Measurements from ENCODE around the gene VMAC.
"Not testable (repeated sequence)": the region's sequence is repeated elsewhere in the genome, so short reads cannot be mapped to it uniquely, and the experiment has no call there.

The VMAC gene, protein sequence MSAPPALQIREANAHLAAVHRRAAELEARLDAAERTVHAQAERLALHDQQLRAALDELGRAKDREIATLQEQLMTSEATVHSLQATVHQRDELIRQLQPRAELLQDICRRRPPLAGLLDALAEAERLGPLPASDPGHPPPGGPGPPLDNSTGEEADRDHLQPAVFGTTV

DNA sequence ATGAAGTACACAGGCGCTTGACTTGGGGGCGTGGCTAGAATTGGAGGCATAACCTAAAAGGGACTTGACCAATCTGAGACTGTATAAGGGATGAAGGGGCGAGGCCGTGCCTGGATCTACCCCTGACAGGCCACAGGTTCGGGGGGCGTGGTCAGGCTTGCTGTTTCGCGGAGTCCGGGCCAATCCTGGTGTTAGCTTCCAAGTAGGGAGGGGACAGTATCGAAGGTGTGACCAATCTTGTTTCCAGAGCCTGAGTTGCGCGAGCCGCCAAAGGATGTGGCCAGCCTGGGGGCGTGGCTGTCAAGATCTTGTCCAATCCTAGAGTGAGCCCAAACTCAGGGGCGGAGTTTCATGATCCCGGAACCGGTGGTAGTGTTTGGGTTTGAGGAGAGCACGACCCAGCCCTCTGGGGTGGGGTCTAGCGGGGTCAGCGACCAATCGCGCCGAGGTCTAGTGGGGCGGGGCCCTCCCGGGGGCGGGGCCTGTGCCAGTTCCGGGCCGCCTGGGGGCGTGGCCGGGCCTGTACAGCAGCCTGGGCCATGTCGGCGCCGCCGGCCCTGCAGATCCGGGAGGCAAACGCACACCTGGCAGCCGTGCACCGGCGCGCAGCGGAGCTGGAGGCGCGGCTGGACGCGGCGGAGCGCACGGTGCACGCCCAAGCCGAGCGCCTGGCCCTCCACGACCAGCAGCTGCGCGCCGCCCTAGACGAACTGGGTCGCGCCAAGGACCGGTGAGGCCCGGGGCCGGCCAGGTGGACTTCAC lies at the start of gene VMAC:
Gene VMAC (plus strand): TSS at position 521 of the 762 bp plus-strand sequence. CDS start 19 bp downstream, at position 540.
- DNase-seq (ENCODE audit: low spot score): peak; percentile 100

DNA sequence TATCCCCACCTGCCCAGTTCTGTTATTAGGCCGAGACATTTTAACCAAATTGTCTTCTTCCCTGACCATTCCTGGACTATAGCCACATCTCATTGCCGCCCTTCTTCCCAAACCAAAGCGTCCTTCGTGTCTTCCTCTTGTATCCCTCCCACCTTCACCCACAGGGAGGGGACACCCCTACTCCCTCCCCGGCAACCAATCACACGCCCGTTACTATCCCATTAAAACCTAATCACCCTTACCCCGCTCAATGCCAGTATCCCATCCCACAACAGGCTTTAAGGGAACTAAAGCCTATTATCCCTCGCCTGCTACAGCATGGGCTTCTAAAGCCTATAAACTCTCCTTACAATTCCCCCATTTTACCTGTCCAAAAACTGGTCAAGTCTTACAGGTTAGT lies 49.5 kb upstream of the VMAC start:
- not testable (repeated sequence) for DNase-seq (ENCODE audit: low spot score)

DNA sequence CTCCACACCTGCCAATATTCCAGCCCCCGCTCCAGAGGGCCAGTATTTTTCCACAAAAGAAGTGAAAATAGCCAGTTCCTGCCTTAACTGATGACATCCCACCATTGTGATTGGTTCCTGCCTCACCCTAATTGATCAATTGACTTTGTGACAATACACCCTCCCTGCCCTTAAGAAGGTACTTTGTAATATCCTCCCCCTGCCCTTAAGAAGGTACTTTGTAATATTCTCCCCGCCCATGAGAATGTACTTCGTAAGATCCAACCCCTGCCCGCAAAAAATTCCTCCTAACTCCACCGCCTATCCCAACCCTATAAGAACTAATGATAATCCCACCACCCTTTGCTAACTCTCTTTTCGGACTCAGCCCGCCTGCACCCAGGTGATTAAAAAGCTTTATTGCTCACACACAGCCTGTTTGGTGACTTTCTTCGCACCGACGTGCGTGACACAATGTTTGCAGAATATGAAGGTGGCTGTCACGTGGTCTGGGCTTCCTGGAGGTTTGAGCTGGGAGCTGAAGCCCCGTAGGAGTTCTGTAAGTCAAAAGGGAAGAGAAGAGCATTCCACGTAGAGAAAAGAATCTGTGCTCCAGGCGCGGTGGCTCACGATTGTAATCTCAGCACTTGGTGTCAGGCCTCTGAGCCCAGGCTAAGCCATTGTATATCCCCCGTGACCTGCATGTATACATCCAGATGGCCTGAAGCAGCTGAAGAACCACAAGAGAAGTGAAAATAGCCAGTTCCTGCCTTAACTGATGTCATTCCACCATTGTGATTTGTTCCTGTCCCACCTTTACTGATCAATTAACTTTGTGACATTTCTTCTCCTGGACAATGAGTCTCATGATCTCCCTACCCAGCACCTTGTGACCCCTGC lies 47.2 kb upstream of the VMAC start:
- DNase-seq (ENCODE audit: low spot score): no peak

DNA sequence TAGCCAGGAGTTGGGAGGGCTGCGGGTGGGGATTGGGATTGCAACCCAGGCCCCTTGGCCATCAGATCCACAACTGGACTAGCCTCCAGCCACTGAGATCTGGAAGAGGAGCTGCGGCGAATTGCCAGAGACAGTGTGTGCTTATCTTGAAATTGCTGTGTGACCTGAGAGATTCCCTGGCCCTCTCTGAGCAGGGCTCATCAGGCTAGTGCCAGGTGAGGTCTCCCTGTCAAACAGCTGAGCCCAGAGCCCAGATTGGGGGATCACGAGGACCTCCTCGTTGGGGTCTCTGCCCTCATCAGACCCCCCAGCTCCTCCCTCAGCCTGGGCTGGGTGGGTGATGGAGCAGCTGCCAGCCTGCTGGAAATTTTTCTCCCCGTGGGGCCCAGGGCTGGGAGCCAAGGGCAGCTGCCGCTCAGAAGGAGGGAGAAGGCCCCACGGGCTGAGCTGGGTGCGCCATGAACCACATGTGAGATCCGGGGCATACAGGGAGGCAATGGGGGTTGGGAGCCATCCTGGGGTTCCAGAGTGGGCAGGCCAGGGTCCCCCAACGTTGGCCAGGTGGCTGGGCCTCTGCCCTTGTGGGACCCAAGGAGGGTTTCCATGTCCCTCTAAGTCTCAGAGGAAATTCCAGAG lies 41.5 kb upstream of the VMAC start:
- no peak for DNase-seq (ENCODE audit: low spot score)

- no peak for DNase-seq (ENCODE audit: low spot score)
Measured at GRCh38 chr19:5864013-5864720, 40.5 kb upstream of the VMAC start.

- DNase-seq (ENCODE audit: low spot score): no peak
Measured at GRCh38 chr19:5864725-5865486, 39.8 kb upstream of the VMAC start.

DNA sequence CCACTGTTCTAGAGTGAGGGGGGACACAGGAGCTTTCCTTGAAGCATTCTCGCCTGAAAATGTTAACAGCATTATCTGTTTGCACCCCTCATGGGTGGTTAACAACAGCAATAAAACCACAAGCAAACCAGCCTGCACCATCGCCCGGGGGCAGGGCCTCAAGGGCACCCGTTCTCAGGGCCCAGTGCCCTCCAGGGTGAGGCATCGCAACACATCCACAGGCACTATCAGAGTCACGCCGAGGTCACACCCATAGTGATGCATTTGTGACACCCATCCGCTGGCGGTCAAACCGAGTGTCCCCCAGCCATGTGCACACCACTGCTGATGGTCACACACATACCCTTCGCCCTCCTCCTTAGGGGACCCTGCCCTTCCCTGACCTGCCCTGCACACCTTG lies 38.9 kb upstream of the VMAC start:
- DNase-seq (ENCODE audit: low spot score): no peak

- DNase-seq (ENCODE audit: low spot score): no peak
Measured at GRCh38 chr19:5867201-5868136, 37.2 kb upstream of the VMAC start.

DNA sequence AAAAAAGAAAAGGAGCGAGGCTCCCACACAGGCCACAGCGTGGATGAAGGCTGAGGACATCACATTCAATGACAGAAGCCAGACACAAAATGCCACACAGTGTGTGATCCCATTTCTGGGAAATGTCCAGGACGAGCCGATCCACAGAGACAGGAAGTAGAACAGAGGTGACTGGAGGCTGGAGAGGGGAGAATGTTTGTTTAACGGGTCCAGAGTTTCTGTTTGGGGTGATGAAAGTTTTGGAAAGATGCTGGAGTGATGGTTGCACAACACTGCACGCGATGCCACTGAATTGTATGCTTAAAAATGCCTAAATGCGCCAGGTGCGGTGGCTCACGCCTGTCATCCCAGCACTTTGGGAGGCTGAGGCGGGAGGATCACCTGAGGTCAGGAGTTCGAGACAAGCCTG lies 33.7 kb upstream of the VMAC start:
- no peak for DNase-seq (ENCODE audit: low spot score)

GRCh38 chr19:5873617-5874199 lies 31.0 kb upstream of the VMAC start:
- no peak for DNase-seq (ENCODE audit: low spot score)

DNA sequence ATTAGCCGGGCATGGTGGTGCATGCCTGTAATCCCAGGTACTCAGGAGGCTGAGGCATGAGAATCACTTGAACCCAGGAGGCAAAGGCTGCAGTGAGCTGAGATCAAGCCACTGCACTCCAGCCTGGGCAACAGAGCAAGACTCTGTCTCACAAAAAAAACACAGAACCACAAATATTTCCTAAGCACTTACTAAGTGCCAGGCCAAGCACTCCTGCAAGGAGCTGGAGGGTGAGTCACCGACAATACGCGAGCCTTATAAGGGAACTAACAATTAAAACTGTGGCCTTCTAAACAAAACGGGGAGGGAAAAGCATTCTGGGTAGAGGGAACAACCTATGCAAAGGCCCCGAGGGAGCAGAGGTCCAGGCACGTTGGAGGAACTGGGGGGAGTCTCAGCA lies 30.2 kb upstream of the VMAC start:
- not testable (repeated sequence) for DNase-seq (ENCODE audit: low spot score)

GRCh38 chr19:5877427-5877826 lies 27.2 kb upstream of the VMAC start:
- DNase-seq (ENCODE audit: low spot score): no peak

GRCh38 chr19:5877882-5878281 lies 26.8 kb upstream of the VMAC start:
- no peak for DNase-seq (ENCODE audit: low spot score)

DNA sequence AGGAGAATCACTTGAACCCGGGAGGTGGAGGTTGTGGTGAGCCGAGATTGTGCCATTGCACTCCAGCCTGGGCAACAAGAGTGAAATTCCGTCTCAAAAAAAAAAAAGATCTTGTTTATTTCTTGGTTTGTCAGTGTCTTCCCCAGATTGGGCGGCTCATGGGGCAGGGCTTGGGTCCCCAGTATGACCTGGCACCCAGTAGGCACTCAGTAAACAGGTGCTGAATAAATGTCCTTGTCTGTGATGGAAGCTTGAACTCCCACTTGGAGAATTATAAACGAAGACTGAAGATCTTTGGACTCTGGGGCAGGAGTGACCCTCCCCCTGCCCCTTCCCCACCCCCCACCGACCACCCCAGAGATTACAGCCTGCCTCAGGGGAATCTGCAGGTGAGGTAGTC lies 24.5 kb upstream of the VMAC start:
- DNase-seq (ENCODE audit: low spot score): no peak

DNA sequence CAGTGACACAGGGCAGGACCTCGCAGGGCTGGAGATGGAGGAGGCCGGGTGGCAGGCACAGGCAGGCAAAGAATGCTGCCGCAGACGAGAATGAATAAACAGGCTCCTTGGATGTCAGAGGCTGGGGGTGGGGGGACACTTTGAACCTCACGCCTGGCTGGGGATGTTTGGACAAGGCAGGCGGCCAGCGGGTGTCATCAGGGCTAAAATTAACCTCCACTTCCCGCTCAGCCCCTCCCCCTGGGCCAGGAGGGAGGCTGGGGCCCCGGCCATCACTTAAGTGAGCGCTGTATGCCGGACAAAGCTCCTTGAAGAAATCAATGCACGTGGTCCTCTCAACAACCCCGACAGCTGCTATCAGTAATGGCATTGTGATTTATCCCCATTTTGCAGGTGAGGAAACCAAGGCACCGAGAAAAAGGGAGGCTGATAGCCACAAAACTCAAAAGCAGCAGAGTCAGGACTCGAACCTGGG lies 24.0 kb upstream of the VMAC start:
- no peak for DNase-seq (ENCODE audit: low spot score)

DNA sequence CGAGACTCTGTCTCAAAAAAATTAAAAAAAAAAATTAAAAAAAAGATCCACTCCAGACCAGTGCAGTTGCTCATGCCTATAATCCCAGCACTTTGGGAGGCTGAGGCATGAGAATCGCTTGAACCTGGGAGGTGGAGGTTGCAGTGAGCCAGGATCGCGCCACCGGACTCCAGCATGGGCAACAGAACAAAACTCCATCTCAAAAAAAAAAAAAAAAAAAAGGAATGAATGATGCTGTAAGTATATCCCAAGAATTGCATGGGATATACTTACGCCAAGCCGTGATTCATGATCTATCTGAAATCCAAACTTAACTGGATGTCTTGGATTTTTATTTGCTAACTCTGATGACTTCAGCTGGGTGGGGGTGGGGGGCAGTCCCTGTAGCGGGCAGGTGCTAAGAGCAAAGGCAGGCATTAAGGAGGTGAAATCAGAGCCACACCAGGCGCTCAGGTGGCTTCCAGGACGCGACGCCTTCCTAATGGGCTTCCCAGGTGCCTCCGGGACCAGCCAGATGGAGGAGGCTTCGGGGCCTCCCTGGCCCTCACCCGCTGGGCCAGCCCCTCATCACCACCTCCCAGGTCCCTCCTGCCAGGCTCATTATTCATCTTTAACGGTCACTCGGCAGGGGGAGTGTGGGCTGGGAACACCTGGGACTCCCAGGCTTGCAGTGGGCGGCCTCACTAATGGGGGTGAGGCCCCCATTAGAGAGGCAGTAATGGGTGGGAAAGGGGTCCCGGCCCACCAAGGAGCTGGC lies 23.0 kb upstream of the VMAC start:
- no peak for DNase-seq (ENCODE audit: low spot score)

- DNase-seq (ENCODE audit: low spot score): no peak
Measured at GRCh38 chr19:5882421-5882968, 22.2 kb upstream of the VMAC start.

Data from Ammon's horn (tissue), 1 donor.